ENCODE measurements around the gene BEST3. TPM values are rescaled to one million over a fixed set of nuclear protein-coding genes. Genes with fewer than 3 reads are reported as not detected.

Gene BEST3
- polyA plus RNA-seq (ENCODE audit: insufficient read depth in 1 of 5, insufficient read length in 5 of 5, low replicate concordance in 1 of 5) = 1 to 10 TPM in 1 of 5 donors, under 1 TPM in 4; 0.22 to 2.8 (median 0.50) TPM
- long read RNA-seq, donor 1 = 0 reads
- long read RNA-seq, donor 2 = 0 reads
- long read RNA-seq, donor 3 = 0 reads
- long read RNA-seq, donor 4, partial matches to known transcripts = 0 of 7 reads
- long read RNA-seq, donor 4, other reads (novel, unspliced or antisense) = 7 of 7 reads
- long read RNA-seq, donor 5 = 0 reads
- long read RNA-seq, donor 6 = 0 reads
- long read RNA-seq, donor 7 = 0 reads
- long read RNA-seq, donor 8 = 0 reads

GRCh38 chr12:69698769-69699540 is at the start of gene BEST3:
TSS of gene BEST3 (minus strand) at chr12:69699303. CDS start at chr12:69697798, 1,505 bp downstream.
- no peak for DNase-seq

- no peak for DNase-seq
Measured at GRCh38 chr12:69744109-69744508, 45.0 kb upstream of the BEST3 start.

DNA sequence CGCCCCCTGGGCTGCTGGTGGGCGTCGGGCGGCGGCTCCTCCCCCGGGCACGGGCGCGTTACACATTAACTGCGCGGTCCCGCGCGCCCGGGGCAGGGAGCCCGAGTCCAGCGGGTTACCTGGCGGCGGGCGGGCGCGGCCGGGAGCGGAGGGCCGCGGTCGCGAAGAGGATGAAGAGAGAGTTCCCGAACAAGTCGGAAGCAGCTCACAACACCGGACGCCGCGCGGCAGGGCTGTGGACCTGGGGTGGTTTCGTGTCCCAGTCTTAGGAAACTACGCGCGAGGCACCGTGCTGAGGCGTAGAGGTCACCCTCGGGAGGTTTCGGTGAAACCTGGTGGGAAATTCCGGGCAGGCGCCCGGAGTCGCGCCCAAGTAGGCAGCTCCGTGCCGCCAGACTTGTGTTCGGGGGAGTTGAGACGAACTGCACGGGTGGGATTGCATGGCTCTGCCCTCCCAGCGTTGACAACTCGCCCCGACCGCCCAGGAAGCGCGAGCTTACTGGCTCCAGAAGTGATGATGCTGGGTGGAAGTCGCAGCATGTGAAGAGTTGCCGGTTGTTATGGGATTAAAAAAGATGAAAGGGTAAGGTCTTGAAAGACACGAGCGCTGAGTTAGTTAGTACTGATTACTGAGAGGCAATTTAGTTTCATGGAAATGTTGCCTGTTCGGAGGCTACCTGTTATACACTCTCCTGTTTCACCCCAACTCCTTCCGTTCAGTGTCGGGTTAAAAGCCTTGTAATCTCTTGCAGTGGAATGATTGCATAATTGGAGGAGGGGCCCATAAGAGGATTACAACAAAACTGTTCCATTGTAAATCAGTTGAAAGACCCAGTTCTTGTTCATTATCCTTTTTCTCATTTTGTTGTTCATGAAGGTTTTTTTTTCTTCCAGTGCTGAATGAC is 40.4 kb upstream of the BEST3 start:
- peak; percentile 70 to 77 for DNase-seq

DNA sequence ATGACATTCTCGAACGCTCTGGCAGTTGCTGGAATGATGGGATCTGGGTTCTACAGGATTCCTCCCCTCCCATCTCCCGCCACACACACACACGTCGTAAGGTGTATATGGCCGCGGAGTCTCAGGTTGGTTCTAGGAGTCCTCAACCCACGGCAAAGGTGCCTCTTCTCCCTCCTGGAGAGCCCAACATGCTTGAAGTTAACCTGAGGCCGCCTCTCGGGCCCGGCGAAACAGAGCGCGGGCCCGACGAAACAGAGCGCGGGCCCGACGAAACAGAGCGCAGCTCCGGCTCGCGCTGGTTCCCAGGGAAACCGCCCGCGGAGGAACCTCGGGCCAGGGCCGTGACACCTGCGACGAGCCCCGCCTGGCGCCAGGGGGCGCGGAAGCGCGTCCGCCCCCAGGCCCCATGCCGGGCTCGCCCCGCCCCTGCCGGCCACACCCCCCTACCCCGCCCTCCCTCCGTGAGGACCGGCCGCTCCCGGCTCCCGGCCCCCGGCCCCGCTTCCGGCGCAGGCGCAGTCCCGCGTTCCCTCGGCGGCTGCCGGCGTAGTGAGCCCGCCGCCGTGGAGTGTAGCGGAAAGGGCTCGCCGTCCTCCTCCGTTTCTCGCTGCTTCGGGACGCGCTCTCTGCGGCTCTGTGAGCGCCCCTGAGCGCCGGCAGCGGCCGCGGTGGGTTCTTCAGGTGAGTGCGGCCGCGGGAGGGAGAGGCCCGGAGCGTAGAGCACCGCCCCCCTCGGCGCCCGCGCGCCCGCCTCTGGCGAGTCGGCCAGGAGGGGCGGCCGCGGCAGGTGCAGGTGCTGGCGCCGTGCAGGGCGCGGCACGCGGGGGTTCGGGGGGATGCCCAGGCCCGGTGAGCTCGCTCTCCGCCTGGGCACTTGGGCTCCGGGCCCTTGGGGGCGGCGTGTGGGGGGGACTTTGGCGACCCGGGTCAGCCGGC is 39.5 kb upstream of the BEST3 start, which contains the start of gene RAB3IP:
TSS of gene RAB3IP (plus strand) at position 510 of the 936 bp plus-strand sequence. CDS start 16,549 bp downstream, outside the sequence.
- peak; percentile 86 to 87 for DNase-seq

GRCh38 chr12:69733638-69734037 is 34.5 kb upstream of the BEST3 start:
- DNase-seq = no peak

- DNase-seq = no peak
Measured at GRCh38 chr12:69732088-69732487, 33.0 kb upstream of the BEST3 start.

DNA sequence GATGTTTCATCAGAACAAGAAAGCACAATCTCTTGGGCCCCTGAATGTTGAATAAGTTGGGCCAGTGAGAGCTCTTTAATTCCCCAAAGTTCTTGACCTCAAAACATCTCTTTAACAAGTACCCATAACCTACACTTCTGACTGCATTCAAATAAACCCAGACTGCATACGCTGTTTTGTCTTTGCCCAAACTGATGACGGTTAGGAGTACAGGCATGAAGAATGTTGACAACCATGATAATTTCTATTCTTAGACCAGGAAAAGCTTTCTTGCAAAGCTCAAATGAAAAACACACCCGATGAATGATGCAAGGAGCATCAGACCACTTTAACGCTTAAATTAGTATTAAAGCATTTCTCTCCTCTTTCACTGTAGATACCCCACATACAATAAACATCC is 27.8 kb upstream of the BEST3 start:
- DNase-seq = no peak

DNA sequence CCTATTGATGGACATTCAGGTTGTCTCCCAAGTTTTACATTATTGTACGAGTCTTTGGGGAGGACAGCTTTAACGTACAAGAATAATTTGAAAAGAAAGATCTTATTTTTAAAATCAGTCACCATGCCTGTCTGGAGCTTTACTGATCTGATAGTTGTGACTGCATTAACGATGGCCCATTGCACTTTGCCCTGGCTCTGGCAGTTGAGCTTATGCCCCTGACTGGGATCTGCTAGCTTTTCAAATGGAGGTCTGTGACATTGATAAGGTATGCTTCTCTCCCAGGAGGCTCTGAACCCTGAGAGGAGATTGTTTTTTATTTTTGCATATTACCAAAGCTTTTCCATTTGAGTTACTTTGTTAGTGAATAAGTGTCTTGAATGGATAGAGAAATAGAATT is 21.6 kb upstream of the BEST3 start:
- DNase-seq = no peak

DNA sequence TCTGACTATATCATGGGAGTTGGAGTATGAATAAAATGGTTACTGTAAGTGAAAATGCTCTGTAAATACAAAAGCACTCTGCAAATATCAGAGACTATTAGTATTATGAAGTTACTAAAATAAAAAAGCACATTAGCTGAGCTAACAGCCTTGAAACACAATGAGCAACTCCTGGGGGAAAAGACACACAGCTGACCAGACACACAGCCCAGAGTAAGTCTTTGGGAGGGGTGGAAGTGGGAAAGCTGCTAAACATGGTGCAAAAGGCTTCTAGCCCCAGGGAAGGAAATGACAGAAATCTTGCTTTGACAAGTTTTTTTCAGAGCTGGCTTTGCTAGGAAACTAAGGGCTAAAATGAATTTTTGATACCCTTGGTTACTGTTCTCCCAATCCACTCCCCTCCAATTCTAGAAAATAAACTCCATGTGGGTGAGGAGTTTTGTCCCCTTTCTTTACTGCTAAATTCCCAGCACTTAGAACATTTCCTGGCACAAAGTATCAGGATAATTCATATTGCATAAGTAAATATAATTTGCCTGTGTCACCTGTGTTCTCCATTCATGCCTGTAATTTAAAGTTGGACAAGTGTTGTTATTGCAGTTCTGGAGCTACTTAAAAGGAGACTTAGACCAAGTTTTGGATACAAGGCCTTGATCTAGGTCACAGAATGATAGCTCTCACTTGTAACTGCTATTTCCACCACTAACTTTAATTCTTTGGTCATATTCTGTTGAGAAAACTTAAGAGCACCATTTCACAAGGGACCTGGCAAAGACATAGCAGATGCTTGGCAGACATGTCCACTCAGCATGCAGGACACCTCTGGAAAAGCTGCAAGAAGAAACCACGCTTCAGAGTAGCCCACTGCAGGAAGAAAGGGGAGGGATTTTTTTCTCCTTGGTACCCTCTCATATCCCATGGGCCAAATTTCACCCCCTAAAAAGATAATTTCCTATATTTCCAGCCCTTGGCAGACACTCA is 20.5 kb upstream of the BEST3 start:
- no peak for DNase-seq

DNA sequence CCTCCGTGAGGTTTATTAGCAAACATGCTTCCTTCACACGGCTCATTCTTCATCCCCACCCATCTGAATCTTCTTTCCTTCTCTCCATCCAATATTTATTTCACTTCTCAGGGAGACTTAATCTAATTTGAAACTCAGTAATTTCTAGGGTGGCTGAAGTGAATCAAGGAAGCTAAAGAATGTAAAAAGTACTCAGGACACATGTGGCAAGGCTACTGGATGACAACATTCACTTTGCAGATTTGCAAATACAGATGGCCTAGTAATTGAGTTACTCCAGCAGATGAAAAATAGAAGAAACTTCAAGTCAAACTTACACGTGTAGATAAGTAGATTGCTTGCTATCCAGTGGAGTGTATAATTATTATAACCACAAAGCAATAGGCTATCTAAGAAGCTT is 15.4 kb upstream of the BEST3 start:
- no peak for DNase-seq

DNA sequence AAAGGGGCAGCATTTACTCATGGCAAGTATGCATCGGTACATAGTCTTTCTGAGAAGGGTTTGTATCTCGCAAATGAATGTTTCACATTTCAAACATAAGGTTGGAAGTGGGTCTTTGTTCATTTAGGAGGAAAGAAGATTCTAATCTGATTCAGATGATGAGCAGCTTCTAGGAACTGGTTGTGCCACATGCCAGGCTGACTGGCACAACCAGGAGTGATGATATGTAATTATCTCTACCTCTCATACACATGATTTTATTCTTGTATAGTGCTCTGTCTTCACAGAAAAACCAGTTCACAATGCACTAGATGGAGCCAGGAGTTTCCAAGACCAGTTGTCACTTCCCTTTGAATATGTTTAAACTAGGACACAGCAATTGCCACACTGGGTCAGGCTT is 13.7 kb upstream of the BEST3 start:
- DNase-seq = no peak

- no peak for DNase-seq
Measured at GRCh38 chr12:69708649-69709048, 9.5 kb upstream of the BEST3 start.

GRCh38 chr12:69704357-69704756 is 5.3 kb upstream of the BEST3 start:
- no peak for DNase-seq

GRCh38 chr12:69703146-69703642 is 4.1 kb upstream of the BEST3 start:
- no peak for DNase-seq

DNA sequence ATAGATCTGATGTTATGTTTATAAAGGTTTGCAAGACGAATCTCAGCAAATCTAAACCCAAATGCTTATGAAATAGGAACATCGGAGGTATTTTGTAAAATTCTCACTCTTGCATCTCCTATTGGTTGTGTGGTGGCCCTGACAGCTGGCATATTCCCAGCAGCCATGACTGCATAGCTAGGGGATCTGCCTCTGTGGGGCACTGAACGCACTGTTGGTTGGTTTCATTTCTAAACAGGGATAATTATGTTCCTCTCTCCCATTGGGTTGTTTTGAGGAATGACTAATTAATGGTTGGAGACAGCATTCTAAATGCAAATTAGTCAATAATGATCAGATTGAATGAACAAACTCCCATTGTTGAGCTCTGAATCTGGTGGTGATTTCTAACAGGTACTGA is 2.7 kb upstream of the BEST3 start:
- no peak for DNase-seq

- no peak for DNase-seq
Measured at GRCh38 chr12:69698054-69698453, 1.0 kb downstream of the BEST3 start.

GRCh38 chr12:69694123-69694522 is 5.0 kb downstream of the BEST3 start:
- DNase-seq = no peak

GRCh38 chr12:69689638-69690037 is 9.5 kb downstream of the BEST3 start:
- no peak for DNase-seq

All from right lung (tissue), 10 donors.